PC-3 (cell line): ENCODE results near the gene TCEAL8. TPM values are rescaled to one million over a fixed set of nuclear protein-coding genes. Genes with fewer than 3 reads are reported as not detected.

Experiments used
- ATAC-seq: fragments of 200-7000 bp; cut with Tn5 transposase; 2 replicates; pipeline ENCODE4 v1.9.1; 2020; ENCODE audit warnings: mild to moderate bottlenecking, moderate library complexity
- BruUV-seq: library from RNA; stranded (reverse); fragments of 400-500 nt; replicated peaks from 2 replicates; lab custom pipeline; 2021; lab: Mats Ljungman, UMichigan
- CTCF ChIA-PET: fragments of 300-600 bp; sonication (Branson Sonifier 250); formaldehyde crosslinking; loops from one replicate; lab custom pipeline; 2022; ENCODE audit warnings: antibody characterized with exemption; lab: Charles Lee
- POLR2A ChIA-PET: fragments of 300-600 bp; sonication (Branson Sonifier 250); formaldehyde crosslinking; loops from one replicate; lab custom pipeline; 2022; ENCODE audit warnings: antibody characterized with exemption; ENCODE audit not compliant: unreplicated experiment; lab: Charles Lee
- DNase-seq: peaks from one replicate; pipeline ENCODE4 v3.0.0-alpha.2; 2015
- H2AFZ ChIP-seq: fragments of 300-600 bp; sonication (generic); 2 replicates; pipeline ENCODE4 v1.6.0; 2016; ENCODE audit warnings: antibody characterized with exemption, low read length
- H3F3A ChIP-seq: fragments of 300-600 bp; sonication (generic); one replicate; pipeline ENCODE4 v1.6.0; 2017; ENCODE audit warnings: antibody characterized with exemption, low read length, control low read depth, mild to moderate bottlenecking; ENCODE audit not compliant: unreplicated experiment
- H3K27ac ChIP-seq: fragments of 300-600 bp; sonication (generic); 2 replicates; pipeline ENCODE4 v1.5.1; 2016; ENCODE audit warnings: mild to moderate bottlenecking, low read length
- H3K27me3 ChIP-seq: fragments of 300-600 bp; sonication (generic); 2 replicates; pipeline ENCODE4 v1.6.1; 2016; ENCODE audit warnings: low read length, mixed read lengths
- H3K36me3 ChIP-seq: fragments of 300-600 bp; sonication (generic); 2 replicates; pipeline ENCODE4 v1.6.1; 2016; ENCODE audit warnings: low read depth, mixed run types, low read length, mixed read lengths
- H3K4me1 ChIP-seq: fragments of 300-600 bp; sonication (generic); 2 replicates; pipeline ENCODE4 v1.5.1; 2016; ENCODE audit warnings: low read length; ENCODE audit not compliant: insufficient read depth
- H3K4me2 ChIP-seq: fragments of 300-600 bp; sonication (generic); 2 replicates; pipeline ENCODE4 v1.6.0; 2016; ENCODE audit warnings: low read length
- H3K4me3 ChIP-seq: fragments of 300-600 bp; sonication (generic); 2 replicates; pipeline ENCODE4 v1.5.1; 2016; ENCODE audit warnings: mild to moderate bottlenecking, low read length, mixed read lengths
- H3K79me2 ChIP-seq: fragments of 300-600 bp; sonication (generic); 2 replicates; pipeline ENCODE4 v1.6.1; 2017; ENCODE audit warnings: low read length, mixed read lengths
- H3K9ac ChIP-seq: fragments of 300-600 bp; sonication (generic); 2 replicates; pipeline ENCODE4 v1.6.0; 2016; ENCODE audit warnings: mild to moderate bottlenecking, low read length
- H3K9me2 ChIP-seq: fragments of 300-600 bp; sonication (generic); replicated peaks from 2 replicates; pipeline ENCODE4 v1.6.1; 2016; ENCODE audit warnings: mixed run types, low read length, mixed read lengths
- H3K9me3 ChIP-seq: fragments of 300-600 bp; sonication (generic); 2 replicates; pipeline ENCODE4 v1.6.1; 2016; ENCODE audit warnings: low read length, mixed read lengths
- H4K20me1 ChIP-seq: fragments of 300-600 bp; sonication (generic); 2 replicates; pipeline ENCODE4 v1.6.1; 2016; ENCODE audit warnings: low read length, mixed read lengths
- EZH2 ChIP-seq: fragments of 300-600 bp; sonication (generic); IDR thresholded peaks from one replicate; pipeline ENCODE4 v1.6.1; 2017; ENCODE audit warnings: antibody characterized with exemption, mild to moderate bottlenecking, low read length; ENCODE audit not compliant: unreplicated experiment
- EZH2phosphoT487 ChIP-seq: fragments of 300-600 bp; sonication (generic); IDR thresholded peaks from 2 replicates; pipeline ENCODE4 v1.6.1; 2018; ENCODE audit warnings: mild to moderate bottlenecking, antibody characterized with exemption, low read length, borderline replicate concordance
- intact Hi-C: fragments of 100-400 bp; cut with micrococcal nuclease; formaldehyde crosslinking; loops from 2 replicates; pipeline ENCODE4 v1.9.0; 2023
- total RNA-seq: library from RNA; depleted of rRNA; stranded (reverse); fragments of >200 nt; gene quantifications from 2 replicates; pipeline ENCODE4 v1.2.3, GENCODE V29; 2014
- TF ChIP-seq, protein P1 (sequence below): fragments of 300-600 bp; sonication (generic); conservative IDR thresholded peaks from 2 replicates; pipeline ENCODE4 v1.5.1; 2017; ENCODE audit warnings: antibody characterized with exemption, low read depth, mild to moderate bottlenecking, low read length

TCEAL8 gene
- total RNA-seq, 1 experiment from 2014 or later: 41.2 TPM

DNA sequence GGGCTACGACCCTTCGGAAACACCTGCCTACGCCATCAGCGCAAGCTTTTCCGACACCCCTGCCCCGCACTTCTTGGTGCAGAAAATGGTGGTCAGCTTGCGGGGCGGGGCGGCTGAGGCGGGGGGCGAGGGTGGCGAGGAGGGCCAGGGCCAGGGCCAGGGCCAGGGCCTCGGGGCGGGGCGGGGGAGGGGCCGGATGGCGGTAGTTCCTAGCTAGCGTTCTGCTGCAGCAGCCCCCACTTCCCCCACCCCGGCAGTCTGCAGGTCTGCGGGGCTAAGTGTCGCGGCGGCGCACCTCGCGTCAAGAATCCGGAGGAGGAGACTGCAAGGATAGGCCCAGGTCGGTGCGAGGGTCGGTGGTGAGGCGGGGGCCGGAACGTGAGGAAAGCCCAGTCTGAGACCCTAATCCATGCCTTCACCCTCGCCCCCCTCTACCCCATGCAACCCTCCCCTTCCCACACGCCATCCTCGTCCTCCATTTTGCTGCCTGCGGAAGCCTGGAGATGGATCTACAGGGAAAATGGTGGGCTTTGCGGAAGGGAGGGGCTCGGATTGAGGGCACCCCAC, 39.4 kb downstream of the TCEAL8 start:
- H3K4me2 ChIP-seq: peak overlapping the region; percentile 78
- POLR2A ChIA-PET: no interaction called here
- DNase-seq (no peak), ATAC-seq (no peak)
- no peaks in the 10 kb centered on the region for H3K79me2 ChIP-seq
- H2AFZ ChIP-seq: peak overlapping the region; percentile 69
- no peaks in the 10 kb centered on the region for H3K36me3 ChIP-seq
- no peak overlapping the region for H3K27ac ChIP-seq
- no peaks in the 10 kb centered on the region for H4K20me1 ChIP-seq
- H3F3A ChIP-seq: no peaks in the 10 kb centered on the region
- H3K9me2 ChIP-seq: no peaks in the 10 kb centered on the region
- CTCF ChIA-PET: no interaction called here
- intact Hi-C loops: loop anchor here (10.0 kb wide), 1 partner anchor 129 kb away; no protein-coding TSS in a partner anchor
- TF ChIP-seq, protein P1, sequence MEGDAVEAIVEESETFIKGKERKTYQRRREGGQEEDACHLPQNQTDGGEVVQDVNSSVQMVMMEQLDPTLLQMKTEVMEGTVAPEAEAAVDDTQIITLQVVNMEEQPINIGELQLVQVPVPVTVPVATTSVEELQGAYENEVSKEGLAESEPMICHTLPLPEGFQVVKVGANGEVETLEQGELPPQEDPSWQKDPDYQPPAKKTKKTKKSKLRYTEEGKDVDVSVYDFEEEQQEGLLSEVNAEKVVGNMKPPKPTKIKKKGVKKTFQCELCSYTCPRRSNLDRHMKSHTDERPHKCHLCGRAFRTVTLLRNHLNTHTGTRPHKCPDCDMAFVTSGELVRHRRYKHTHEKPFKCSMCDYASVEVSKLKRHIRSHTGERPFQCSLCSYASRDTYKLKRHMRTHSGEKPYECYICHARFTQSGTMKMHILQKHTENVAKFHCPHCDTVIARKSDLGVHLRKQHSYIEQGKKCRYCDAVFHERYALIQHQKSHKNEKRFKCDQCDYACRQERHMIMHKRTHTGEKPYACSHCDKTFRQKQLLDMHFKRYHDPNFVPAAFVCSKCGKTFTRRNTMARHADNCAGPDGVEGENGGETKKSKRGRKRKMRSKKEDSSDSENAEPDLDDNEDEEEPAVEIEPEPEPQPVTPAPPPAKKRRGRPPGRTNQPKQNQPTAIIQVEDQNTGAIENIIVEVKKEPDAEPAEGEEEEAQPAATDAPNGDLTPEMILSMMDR: no peak
- no peak for TF ChIP-seq EZH2
- no peak for TF ChIP-seq EZH2phosphoT487
- no peaks in the 10 kb centered on the region for H3K4me1 ChIP-seq
- peak overlapping the region; percentile 68 for H3K4me3 ChIP-seq
- H3K9me3 ChIP-seq: no peaks in the 10 kb centered on the region
- H3K27me3 ChIP-seq: no peaks in the 10 kb centered on the region
- H3K9ac ChIP-seq: peak overlapping the region; percentile 61
- BruUV-seq: no TSS peak

DNA sequence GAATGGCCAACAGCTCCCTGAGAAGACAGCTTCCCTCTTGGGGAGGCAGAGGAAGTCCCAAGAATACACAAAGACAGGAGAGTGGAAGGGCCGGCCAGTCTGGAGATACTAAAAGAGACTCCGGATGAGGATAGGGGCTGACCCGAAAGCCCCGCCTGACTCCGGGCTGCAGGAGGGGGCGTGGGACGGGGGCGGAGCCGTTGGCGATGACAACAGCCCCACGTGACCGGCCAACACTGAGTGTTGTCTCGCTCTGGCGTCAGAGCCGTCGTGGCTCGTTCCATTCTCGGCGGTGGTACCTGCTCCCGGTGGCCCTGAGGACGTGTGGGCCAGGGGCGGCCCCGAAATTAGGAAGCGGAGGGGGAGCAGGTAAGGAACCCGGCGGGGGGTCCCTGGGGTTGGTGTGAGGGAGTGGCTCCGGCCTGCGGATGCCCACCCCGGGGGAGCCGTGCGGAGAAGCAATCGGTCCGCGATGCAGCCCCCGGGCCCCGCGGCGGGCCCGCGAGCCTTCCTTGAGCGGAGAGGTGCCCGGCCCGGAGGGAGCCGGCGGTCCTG, 40.0 kb downstream of the TCEAL8 start, which contains the start of gene BEX4:
TSS of gene BEX4 (plus strand) at position 239 of the 555 bp plus-strand sequence. CDS start 1,046 bp downstream, outside the sequence.
- no peaks in the 10 kb centered on the region for H3K4me1 ChIP-seq
- TF ChIP-seq EZH2phosphoT487: no peak
- no peak for TF ChIP-seq EZH2
- TF ChIP-seq, protein P1: no peak
- BruUV-seq: no TSS peak
- intact Hi-C loops: loop anchor here (10.0 kb wide), 1 partner anchor 130 kb away; no protein-coding TSS in a partner anchor
- H3K36me3 ChIP-seq: no peaks in the 10 kb centered on the region
- H3K9me2 ChIP-seq: no peaks in the 10 kb centered on the region
- peak; percentile 91 for ATAC-seq
- no peaks in the 10 kb centered on the region for H4K20me1 ChIP-seq
- ChIA-PET POLR2A (no interaction called here), CTCF (no interaction called here)
- H2AFZ ChIP-seq: peak within 1 kb of the TSS; percentile 69
- no peaks in the 10 kb centered on the region for H3K79me2 ChIP-seq
- peak within 1 kb of the TSS; percentile 68 for H3K4me3 ChIP-seq
- no peaks in the 10 kb centered on the region for H3K27me3 ChIP-seq
- H3K27ac ChIP-seq: no peak within 1 kb of the TSS
- H3K9me3 ChIP-seq: no peaks in the 10 kb centered on the region
- peak within 1 kb of the TSS; percentile 78 for H3K4me2 ChIP-seq
- DNase-seq: peak; percentile 68
- H3F3A ChIP-seq: no peaks in the 10 kb centered on the region
- peak within 1 kb of the TSS; percentile 61 for H3K9ac ChIP-seq

DNA sequence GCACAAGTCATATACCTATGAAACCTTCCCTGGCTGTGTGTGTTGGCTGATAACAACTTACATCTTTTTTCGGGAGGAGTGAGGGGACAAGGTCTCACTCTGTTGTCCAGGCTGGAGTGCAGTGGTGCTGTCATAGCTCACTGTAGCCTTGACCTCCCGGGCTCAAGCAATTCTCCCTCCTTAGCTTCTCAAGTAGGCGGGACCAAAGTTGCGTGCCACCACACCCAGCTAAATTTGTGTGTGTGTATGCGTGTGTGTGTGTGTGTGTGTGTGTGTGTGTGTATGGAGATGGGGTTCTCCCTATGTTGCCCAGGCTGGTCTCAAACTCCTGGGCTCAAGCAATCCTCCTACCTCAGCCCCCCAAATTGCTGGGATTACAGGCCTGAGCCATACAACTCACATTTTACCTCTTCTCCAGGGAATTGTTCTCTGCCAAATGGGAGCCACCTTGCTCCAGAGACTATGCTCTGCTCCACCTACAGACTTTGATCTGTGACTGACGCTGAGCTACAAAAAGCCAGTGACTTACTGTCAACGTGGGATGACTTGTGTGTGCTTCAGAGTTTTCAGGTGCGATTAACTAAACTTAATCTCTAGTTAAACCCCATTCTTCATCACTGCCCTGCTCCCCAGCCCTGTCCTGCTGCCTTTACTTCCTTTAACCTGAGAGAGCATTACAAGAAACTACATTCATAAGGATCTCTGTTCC, 42.1 kb downstream of the TCEAL8 start:
- Histone ChIP-seq H3K27ac (no peak overlapping the region), H2AFZ (no peak overlapping the region), H3K4me1 (no peaks in the 10 kb centered on the region), H3F3A (no peaks in the 10 kb centered on the region), H3K79me2 (no peaks in the 10 kb centered on the region), H3K27me3 (no peaks in the 10 kb centered on the region), H3K9ac (no peak overlapping the region), H3K4me3 (no peak overlapping the region), H3K36me3 (no peaks in the 10 kb centered on the region), H3K9me3 (no peaks in the 10 kb centered on the region), H3K4me2 (no peak overlapping the region), H4K20me1 (no peaks in the 10 kb centered on the region), H3K9me2 (no peaks in the 10 kb centered on the region)
- no peak for TF ChIP-seq EZH2
- TF ChIP-seq, protein P1: no peak
- TF ChIP-seq EZH2phosphoT487: no peak
- DNase-seq (no peak), ATAC-seq (no peak)
- BruUV-seq: no TSS peak
- ChIA-PET POLR2A (no interaction called here), CTCF (no interaction called here)
- intact Hi-C loops: loop anchor here (10.0 kb wide), 1 partner anchor 132 kb away; no protein-coding TSS in a partner anchor
